ENCODE data around the gene PLB1.
A peak's percentile ranks its signal among the peaks of the same experiment; 100 is the strongest.

Gene PLB1, protein sequence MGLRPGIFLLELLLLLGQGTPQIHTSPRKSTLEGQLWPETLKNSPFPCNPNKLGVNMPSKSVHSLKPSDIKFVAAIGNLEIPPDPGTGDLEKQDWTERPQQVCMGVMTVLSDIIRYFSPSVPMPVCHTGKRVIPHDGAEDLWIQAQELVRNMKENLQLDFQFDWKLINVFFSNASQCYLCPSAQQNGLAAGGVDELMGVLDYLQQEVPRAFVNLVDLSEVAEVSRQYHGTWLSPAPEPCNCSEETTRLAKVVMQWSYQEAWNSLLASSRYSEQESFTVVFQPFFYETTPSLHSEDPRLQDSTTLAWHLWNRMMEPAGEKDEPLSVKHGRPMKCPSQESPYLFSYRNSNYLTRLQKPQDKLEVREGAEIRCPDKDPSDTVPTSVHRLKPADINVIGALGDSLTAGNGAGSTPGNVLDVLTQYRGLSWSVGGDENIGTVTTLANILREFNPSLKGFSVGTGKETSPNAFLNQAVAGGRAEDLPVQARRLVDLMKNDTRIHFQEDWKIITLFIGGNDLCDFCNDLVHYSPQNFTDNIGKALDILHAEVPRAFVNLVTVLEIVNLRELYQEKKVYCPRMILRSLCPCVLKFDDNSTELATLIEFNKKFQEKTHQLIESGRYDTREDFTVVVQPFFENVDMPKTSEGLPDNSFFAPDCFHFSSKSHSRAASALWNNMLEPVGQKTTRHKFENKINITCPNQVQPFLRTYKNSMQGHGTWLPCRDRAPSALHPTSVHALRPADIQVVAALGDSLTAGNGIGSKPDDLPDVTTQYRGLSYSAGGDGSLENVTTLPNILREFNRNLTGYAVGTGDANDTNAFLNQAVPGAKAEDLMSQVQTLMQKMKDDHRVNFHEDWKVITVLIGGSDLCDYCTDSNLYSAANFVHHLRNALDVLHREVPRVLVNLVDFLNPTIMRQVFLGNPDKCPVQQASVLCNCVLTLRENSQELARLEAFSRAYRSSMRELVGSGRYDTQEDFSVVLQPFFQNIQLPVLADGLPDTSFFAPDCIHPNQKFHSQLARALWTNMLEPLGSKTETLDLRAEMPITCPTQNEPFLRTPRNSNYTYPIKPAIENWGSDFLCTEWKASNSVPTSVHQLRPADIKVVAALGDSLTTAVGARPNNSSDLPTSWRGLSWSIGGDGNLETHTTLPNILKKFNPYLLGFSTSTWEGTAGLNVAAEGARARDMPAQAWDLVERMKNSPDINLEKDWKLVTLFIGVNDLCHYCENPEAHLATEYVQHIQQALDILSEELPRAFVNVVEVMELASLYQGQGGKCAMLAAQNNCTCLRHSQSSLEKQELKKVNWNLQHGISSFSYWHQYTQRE (N-terminal part only)

DNA sequence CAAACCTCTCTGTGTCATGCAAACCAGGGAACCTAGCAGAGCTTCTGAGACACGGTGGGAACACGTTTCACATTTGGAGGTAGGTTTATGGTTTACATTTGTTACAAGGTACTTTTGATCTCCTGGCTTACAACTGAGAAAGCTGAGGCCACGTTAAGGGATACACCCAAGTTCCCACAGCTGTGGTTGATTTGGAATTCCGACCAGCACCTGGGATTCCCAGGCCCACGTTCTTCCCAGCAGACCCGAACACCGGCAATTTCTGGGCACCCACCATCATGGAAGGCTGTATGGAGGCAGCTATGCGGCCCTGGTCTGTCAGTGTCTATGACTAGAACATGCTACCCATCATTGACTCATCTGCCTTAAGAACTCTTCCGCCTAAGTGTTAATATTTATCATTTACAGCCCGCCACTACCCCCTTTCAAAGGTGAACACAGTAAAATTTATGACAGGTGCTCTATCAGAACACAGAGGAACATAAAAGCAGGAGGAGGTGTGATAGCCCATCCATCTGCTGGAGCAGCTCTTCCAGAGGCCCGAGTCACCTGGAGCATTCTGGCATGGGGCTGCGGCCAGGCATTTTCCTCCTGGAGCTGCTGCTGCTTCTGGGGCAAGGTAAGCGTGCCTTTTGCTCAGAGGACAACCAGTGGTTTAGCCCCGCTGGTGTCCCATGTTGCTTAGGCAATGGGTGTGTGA lies at the start of gene PLB1:
PLB1 (plus strand) TSS at position 510 of the 700 bp plus-strand sequence; CDS start at position 565, 55 bp downstream.
- FAIRE-seq (no peak), DNase-seq (ENCODE audit: insufficient read length, low spot score) (no peak)

DNA sequence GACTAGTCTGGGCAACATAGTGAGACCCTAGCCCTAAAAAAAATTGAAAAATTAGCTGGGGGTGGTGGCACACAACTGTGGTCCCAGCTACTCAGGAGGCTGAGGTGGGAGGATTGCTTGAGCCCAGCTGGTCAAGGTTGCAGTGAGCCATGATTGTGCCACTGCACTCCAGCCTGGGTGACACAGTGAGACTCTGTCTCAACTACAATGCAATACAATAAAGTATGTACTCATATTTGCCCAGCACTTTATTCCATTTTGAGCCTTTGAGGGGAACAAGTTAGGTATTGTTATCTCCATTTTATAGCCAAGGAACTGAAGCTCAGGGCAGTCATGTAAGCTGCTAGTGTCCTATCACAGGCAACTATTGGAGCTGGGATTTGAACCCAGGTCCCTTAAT lies 49.3 kb upstream of the PLB1 start:
- DNase-seq (ENCODE audit: insufficient read length, low spot score) (no peak), FAIRE-seq (no peak)

DNA sequence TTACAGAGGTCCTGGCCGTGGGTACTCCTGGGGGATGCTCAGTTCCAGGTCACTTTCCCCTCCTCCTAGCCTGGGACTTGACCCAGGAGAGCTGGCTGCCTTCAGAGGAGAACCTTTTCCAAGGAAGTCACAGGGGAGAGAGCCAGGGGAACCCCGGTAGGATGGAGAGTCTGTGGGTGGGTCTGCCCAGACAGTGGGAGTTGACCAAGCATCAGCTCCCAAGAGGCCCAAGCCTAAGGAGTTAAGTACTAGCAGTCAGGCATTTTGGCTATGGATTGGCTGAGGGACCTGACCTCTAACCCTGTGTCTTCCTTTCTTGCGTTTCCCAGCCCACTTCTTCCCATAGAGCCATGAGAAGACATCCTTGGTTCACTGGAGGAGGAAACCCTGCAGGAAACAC lies 48.8 kb upstream of the PLB1 start:
- DNase-seq (ENCODE audit: insufficient read length, low spot score) (no peak), FAIRE-seq (no peak)

GRCh38 chr2:28447943-28448792 lies 47.7 kb upstream of the PLB1 start:
- no peak for FAIRE-seq
- no peak for DNase-seq (ENCODE audit: insufficient read length, low spot score)

DNA sequence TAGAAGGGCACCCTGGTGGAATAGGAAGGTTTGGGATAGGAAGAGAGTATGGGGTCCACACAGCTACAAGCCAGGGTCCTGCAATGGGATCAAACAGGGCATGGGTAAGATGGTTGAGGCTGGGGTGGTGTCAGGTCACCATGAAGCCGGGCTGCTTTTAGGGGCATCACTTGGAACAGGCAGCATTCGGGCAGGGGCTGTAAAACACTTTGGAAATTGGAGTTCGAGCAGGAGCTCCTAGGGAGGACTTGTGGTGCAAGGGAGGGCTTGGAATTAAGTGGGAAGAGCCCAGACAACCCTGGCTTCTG lies 47.1 kb upstream of the PLB1 start:
- FAIRE-seq, result no peak
- no peak for DNase-seq (ENCODE audit: insufficient read length, low spot score)

DNA sequence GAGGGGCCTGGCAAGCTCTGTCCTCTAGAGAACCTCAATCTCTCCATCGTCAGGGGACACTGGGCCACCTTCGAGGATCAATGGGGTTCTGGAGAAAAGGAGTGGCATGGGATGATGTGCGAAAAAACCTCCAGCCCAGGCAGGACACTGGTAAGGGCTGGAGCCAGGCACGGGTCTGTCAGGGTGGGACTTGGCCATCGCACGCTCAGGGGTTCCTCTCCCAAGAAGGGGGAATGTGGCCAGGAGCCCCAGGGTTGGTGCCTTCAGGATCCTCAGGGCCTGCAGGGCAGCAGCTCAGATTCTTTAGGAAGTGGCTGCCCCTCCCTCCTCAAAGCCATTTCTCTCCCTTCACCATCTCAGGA lies 46.8 kb upstream of the PLB1 start:
- DNase-seq (ENCODE audit: insufficient read length, low spot score) (no peak), FAIRE-seq (no peak)

DNA sequence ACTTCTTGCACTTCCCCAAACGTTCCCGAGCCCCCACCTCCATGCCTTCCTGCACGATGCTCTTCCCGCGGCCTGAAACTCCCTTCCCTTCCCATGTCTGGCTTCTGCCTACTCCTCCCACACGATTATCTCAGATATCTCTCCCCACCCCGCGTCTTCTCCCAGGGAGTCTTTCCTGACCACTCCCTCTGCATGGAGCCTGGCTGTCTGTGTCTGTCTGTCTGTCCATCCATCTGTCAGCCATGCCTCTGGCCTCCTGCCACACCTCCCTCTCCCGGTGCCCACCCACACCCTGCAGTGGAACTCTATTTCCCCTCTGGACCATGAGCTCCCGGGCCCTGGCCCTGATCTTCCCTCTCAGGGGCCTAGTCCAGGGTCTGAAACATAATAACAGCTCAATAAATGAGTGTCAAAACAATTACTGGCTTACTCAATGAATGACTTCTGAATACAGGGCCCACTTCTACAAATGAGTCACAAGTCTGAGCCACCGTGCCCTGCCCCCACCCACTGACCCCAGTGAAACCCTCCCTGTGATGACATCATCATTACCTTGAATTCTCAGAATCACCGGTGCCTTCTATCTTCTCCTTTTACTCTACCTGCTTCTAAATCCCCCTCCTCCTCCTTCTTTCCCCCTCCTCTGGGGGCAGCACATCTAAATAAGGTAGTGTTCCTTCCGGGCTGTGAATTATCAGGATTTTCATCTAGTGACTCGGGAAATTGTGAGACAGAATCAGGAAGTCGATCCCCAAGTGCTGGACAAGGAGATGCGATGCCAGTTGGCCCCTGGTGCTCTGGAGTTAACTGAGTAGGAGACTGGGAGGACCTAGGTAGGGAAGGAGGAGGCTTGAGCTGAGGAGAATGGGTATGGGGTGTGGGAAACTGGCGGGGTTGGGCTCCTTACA lies 46.1 kb upstream of the PLB1 start:
- FAIRE-seq, result peak; percentile 74
- peak; percentile 44 for DNase-seq (ENCODE audit: insufficient read length, low spot score)

- FAIRE-seq (no peak), DNase-seq (ENCODE audit: insufficient read length, low spot score) (no peak)
Observed at GRCh38 chr2:28450901-28451565, 44.8 kb upstream of the PLB1 start.

DNA sequence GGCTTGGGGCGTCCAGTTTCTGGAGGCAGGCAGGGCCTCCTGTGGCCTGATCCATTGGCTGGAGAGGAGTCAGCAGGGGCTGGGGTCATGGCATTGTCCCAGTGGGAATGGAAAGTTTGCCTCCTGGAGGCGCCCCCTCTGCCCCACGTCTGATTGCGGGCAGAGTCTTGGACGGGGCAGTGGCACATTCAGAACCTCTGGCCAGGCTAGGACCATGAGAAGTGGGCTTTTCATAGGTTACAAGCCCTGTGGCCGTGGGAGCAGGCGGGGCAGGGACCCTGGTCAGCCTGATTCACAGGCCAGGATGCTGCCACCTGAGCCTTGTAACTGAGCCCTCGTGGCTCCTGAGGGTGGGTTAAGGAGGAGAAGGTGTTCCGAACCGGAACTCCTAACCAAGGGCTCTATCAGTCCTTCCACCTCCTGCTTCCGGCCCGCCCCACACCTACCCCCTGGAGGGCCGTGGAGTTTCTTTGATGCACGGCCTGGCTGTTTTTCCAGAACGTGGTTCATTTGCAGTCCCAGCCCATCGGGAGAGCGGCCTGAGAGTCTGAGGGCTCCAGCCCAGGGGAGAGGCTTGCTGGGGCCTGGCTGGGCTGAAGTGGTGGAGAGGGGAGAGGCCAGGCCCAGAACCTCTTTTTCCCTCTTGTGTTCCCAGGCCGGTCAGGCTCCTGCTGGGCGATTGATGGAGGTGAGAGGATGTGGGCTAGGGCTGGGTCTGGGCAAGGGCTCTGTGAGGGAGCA lies 43.9 kb upstream of the PLB1 start:
- FAIRE-seq, result no peak

DNA sequence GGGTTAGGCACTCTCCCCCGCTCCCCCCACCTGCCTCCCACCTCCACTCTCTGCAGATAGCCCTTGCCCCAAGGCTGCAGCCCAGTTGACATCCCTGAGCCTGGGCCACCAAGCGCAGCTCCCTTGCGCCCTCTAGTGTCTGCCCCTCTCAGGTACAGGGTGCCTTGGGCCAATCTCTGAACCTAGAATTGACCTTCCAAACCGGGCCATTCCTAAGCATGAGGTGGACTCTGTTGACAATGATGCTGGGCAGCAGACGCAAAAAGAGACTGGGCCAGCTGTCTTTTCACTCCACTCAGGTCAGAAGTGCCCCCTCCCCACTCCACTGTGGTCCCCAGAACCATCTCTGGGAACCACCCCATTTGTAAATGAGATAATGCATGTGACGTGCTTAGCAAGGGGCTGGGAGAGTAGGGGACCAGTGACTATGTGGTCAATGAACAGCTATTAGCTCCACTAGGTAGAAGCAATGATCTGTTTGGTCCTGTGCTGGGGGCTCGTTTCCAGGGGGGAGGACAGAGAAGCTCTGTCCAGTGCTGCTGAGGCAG lies 43.3 kb upstream of the PLB1 start:
- DNase-seq (ENCODE audit: insufficient read length, low spot score), result peak; percentile 82
- peak; percentile 81 for FAIRE-seq

More for the DNA sequence above, 43.9 kb upstream of the PLB1 start:
- DNase-seq (ENCODE audit: insufficient read length, low spot score), result no peak

DNA sequence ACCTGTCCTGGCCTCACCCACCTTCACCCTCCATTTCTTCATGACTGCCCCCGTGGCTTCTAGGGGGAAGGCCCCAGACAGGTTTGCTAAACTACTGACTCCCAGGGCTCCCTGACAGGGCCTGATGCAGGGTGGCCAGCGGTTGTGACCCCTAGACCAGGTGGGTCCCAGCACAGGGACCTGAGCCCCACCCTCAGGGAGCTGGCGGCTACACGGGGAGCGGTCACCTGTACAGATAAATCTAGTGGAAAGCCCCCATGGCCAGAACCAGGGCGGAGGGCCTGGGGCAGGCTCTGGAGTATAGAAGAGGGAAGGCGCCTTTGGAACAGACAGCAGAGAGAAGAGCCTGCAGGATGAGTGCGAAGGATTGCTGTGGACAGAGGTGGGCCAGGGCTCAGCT lies 42.5 kb upstream of the PLB1 start:
- DNase-seq (ENCODE audit: insufficient read length, low spot score) (no peak), FAIRE-seq (no peak)

DNA sequence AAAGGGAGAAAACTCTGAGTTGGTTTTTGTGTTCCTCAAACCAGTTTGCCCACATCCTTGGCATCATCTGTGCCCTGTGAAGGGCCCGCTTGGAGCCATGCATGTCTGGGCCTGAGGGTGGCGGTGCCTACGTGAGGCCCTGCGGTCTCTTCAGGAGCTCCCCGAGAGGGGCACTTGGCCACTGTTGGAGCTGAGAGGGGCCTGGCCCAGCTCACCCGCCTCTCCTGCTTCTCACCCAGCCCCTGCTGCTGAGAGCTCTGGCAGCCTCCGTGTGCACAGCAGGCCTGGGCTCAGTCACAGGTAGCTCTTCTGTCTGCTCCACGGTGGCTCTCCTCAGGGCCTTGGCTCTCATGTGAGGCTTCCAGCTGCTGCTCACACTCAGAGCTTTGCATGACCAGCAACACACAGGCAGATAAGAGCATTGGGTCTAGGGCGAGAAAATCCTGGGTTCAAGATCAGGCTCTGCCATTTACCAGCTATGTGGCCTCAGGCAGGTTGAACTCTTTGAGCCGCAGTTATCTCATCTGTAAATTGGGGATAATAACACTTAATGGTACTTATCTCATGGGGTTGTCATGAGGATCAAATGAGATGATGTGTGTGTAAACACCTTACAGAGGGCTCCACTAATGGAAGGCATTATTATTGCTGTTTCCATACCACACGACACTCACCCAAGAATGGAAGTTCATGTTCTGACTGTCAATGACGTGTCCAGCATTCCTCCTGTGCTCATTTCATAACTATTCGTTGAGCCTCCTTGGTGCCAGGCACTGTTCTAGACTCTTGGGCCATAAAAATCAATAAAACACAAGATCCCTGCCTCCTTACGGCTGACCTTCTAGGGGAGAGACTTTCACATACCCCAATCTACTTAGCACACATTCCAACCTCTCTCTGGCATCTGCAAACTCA lies 41.6 kb upstream of the PLB1 start:
- no peak for FAIRE-seq
- no peak for DNase-seq (ENCODE audit: insufficient read length, low spot score)

DNA sequence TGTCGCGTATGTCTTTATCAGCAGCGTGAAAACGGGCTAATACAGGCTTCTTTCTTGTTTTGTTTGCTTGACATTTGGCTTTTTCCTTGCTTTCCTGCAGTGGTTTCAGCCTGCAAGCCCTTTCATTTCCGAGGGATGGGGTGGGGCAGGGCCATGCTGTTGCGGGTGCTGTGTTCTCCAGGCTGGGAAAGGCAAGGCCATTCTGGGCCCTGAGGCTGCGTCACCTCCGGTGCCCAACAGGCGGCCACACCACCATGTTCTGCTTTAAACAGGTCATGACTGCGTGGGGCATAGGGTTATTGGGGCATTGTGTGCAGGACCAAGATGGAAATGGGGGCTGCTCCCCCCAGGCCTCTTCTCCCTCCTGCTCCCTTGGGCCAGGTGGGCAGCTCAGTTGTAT lies 38.6 kb upstream of the PLB1 start:
- no peak for DNase-seq (ENCODE audit: insufficient read length, low spot score)
- no peak for FAIRE-seq

- no peak for DNase-seq (ENCODE audit: insufficient read length, low spot score)
- no peak for FAIRE-seq
Observed at GRCh38 chr2:28461056-28461455, 34.8 kb upstream of the PLB1 start.

- FAIRE-seq (no peak), DNase-seq (ENCODE audit: insufficient read length, low spot score) (no peak)
Observed at GRCh38 chr2:28462122-28462521, 33.7 kb upstream of the PLB1 start.

GRCh38 chr2:28463211-28463816 lies 32.5 kb upstream of the PLB1 start:
- DNase-seq (ENCODE audit: insufficient read length, low spot score) (no peak), FAIRE-seq (no peak)
